Nephron progenitor cell (in vitro differentiated cells): ENCODE results near the gene CECR2.
A peak's percentile ranks its signal among the peaks of the same experiment; 100 is the strongest.

ENCODE experiments used
- DNase-seq: peaks from one replicate; pipeline ENCODE4 v3.0.0; 2021
- H3K27ac Mint-ChIP-seq: 2 replicates; pipeline ENCODE4 v1.8.0; 2021; ENCODE audit warnings: mild to moderate bottlenecking, moderate library complexity, mixed read lengths
- H3K27me3 Mint-ChIP-seq: 2 replicates; pipeline ENCODE4 v1.8.0; 2021; ENCODE audit warnings: mild to moderate bottlenecking, low read depth, mixed read lengths; ENCODE audit not compliant: poor library complexity
- H3K36me3 Mint-ChIP-seq: 2 replicates; pipeline ENCODE4 v1.8.0; 2021; ENCODE audit warnings: low read depth, mixed read lengths
- H3K4me1 Mint-ChIP-seq: 2 replicates; pipeline ENCODE4 v1.8.0; 2021; ENCODE audit warnings: mixed read lengths
- H3K4me3 Mint-ChIP-seq: 2 replicates; pipeline ENCODE4 v1.8.0; 2021; ENCODE audit warnings: mild to moderate bottlenecking, moderate library complexity, mixed read lengths
- H3K9me3 Mint-ChIP-seq: 2 replicates; pipeline ENCODE4 v1.8.0; 2021; ENCODE audit warnings: mild to moderate bottlenecking, moderate library complexity, mixed read lengths
- TF ChIP-seq, protein P1 (sequence below): fragments of 200-600 bp; sonication (generic); IDR thresholded peaks from 2 replicates; pipeline ENCODE4 v1.5.0; 2021; ENCODE audit warnings: antibody characterized with exemption

The CECR2 gene

DNA sequence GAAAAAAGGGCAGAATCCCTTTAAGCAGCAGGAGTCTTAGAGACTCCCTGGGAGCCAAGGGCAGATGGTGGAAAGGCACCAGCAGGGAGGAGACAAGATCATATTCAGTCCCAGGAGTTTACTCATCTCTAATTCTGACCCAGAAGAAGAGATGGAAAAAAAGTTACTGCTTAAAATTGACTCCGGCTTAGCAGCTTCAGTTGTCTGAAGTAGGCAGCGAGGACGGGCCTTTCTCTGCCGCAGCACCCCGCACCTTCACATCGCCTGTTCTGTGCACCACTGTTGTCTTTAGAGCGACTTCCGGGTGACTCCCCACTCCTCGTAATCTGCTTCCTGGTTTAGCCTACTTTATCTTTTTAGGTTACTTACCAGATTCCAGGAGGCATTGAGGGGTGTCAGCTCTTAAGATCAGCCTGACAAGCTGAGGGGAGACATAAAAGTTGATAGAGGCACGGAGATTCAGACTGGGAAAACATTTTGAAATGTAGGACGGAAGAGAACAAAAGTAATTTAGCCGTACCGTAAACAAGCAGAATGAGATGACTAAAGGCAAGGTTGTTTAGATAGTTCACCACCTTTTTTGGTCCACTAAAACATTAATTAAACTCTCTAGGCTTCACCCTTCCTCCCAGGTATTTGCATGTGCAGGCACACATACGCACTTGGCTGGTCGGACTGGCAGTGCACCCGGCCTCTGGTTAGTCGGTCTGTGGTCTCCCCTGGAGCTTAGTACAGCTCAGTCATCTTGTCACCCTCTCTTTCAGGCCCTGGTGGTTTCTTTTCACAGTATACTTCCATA, 74.3 kb downstream of the CECR2 start:
- H3K9me3 Mint-ChIP-seq: peaks cover 3% of the 10 kb centered on the region
- peak overlapping the region; percentile 97 for H3K27ac Mint-ChIP-seq
- peaks cover 3% of the 10 kb centered on the region for H3K27me3 Mint-ChIP-seq
- peaks cover 54% of the 10 kb centered on the region for H3K4me1 Mint-ChIP-seq
- DNase-seq: no peak
- H3K4me3 Mint-ChIP-seq: no peak overlapping the region
- H3K36me3 Mint-ChIP-seq: peaks cover 39% of the 10 kb centered on the region
- TF ChIP-seq, protein P1, sequence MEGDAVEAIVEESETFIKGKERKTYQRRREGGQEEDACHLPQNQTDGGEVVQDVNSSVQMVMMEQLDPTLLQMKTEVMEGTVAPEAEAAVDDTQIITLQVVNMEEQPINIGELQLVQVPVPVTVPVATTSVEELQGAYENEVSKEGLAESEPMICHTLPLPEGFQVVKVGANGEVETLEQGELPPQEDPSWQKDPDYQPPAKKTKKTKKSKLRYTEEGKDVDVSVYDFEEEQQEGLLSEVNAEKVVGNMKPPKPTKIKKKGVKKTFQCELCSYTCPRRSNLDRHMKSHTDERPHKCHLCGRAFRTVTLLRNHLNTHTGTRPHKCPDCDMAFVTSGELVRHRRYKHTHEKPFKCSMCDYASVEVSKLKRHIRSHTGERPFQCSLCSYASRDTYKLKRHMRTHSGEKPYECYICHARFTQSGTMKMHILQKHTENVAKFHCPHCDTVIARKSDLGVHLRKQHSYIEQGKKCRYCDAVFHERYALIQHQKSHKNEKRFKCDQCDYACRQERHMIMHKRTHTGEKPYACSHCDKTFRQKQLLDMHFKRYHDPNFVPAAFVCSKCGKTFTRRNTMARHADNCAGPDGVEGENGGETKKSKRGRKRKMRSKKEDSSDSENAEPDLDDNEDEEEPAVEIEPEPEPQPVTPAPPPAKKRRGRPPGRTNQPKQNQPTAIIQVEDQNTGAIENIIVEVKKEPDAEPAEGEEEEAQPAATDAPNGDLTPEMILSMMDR: no peak

DNA sequence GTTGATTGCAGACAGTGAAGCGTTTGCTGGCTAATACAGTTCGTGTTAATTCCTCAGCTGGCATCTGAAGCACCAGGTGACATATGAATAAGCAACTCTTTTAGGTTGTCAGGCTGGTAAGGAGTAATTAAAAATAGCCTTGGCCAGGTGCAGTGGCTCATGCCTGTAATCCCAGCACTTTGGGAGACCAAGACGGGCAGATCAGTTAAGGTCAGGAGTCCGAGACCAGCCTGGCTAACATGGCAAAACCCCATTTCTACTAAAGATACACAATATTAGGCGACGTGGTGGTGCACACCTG, 74.9 kb downstream of the CECR2 start:
- TF ChIP-seq, protein P1: no peak
- H3K4me3 Mint-ChIP-seq: no peak overlapping the region
- peaks cover 3% of the 10 kb centered on the region for H3K9me3 Mint-ChIP-seq
- DNase-seq: no peak
- H3K4me1 Mint-ChIP-seq: peaks cover 48% of the 10 kb centered on the region
- H3K36me3 Mint-ChIP-seq: peaks cover 44% of the 10 kb centered on the region
- peaks cover 3% of the 10 kb centered on the region for H3K27me3 Mint-ChIP-seq
- peak overlapping the region; percentile 97 for H3K27ac Mint-ChIP-seq

DNA sequence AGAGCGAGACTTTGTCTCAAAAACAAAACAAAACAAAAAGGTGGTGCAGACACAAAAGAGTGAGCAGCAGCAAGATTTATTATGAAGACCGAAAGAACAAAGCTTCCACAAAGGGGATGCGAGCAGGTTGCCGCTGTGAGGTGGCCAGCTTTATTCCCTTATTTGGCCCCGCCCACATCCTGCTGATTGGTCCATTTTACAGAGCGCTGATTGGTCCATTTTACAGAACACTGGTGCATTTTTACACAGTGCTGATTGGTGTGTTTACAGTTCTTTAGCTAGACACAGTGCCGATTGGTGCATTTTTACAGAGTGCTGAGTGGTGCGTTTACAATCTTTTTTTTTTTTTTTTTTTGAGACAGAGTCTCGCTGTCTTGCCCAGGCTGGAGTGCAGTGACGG, 77.4 kb downstream of the CECR2 start:
- Mint-ChIP-seq H3K4me3 (no peak overlapping the region), H3K27ac (no peak overlapping the region), H3K9me3 (peaks cover 11% of the 10 kb centered on the region), H3K27me3 (peaks cover 3% of the 10 kb centered on the region), H3K36me3 (peaks cover 62% of the 10 kb centered on the region), H3K4me1 (peaks cover 31% of the 10 kb centered on the region)
- DNase-seq: no peak
- TF ChIP-seq, protein P1: no peak

DNA sequence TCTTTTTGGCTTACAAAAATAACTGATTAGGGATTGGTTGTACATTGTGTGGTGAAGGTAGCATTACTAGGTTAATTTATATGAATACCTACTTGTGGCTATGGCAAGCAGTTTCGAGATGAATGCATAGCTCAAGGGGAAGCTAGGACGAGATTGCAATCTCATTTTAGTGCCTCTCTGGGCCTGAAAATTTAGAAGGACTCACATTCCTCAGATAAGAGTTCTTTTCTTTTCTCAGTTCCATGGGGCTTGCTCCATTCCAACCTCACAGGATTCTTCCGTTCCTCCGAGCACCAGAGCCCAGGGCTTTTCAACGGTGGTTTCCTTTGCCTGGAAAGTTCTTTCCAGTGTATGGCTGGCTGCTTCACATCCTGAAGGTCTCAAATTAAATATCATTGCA, 82.1 kb downstream of the CECR2 start:
- Mint-ChIP-seq H3K27me3 (peaks cover 4% of the 10 kb centered on the region), H3K27ac (peak overlapping the region; percentile 66), H3K36me3 (peaks cover 76% of the 10 kb centered on the region), H3K4me3 (no peak overlapping the region), H3K9me3 (peaks cover 41% of the 10 kb centered on the region), H3K4me1 (peaks cover 5% of the 10 kb centered on the region)
- DNase-seq: no peak
- TF ChIP-seq, protein P1: no peak

DNA sequence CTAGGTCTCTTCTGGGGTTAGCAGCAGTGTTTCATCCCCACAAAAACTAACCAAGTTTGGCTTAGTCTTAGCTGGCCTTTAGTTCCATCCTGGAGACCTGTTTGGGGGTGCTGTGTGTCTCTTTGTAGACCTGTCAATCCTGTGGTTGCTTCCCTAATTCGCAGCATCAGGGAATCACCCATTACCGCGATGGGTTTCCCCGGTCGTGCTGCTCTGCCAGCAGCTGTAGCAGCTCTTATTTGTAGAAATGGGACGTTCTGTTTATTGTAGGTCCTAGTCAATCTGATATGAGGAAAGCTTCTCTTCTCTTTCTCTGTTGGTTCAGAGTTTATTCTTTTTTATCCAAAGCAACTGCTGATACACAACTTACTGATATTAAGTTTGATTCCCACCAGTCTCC, 91.6 kb downstream of the CECR2 start:
- no peak for DNase-seq
- H3K4me1 Mint-ChIP-seq: peaks cover 32% of the 10 kb centered on the region
- H3K9me3 Mint-ChIP-seq: no peaks in the 10 kb centered on the region
- H3K27me3 Mint-ChIP-seq: no peaks in the 10 kb centered on the region
- H3K4me3 Mint-ChIP-seq: no peak overlapping the region
- peak overlapping the region; percentile 6 for H3K27ac Mint-ChIP-seq
- peaks cover 49% of the 10 kb centered on the region for H3K36me3 Mint-ChIP-seq
- TF ChIP-seq, protein P1: no peak

DNA sequence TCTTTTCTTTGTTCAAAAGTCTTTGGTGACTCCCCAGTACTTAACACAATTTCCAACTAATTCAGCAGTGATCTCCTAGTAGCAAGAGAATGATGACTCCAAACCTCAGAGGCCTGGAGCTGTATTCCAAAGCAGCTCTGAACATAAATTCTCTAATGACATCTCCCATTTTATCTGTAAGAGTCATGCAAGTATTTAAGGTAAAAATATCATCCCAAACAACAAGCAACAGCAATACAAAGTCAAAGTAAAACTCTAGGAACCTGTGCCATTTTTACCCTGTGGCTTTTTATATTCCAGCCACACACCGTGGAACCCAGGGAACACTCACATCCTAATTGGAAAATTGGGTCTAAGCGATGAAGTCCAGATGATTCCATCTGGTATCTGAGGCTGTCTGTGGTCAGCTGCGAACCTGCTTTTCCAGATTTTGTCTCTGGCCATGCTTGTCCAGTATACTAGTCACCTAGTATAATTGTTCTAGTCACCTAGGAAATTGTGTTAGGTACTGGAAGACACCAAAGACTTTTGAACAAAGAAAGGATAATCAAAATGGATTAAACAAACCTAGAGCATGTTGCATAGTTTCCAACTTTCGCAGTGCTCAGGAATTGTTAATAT, 101.7 kb downstream of the CECR2 start:
- peaks cover 58% of the 10 kb centered on the region for H3K4me1 Mint-ChIP-seq
- TF ChIP-seq, protein P1: no peak
- H3K9me3 Mint-ChIP-seq: no peaks in the 10 kb centered on the region
- H3K27ac Mint-ChIP-seq: peak overlapping the region; percentile 72
- H3K27me3 Mint-ChIP-seq: no peaks in the 10 kb centered on the region
- no peak for DNase-seq
- H3K4me3 Mint-ChIP-seq: no peak overlapping the region
- H3K36me3 Mint-ChIP-seq: peaks cover 24% of the 10 kb centered on the region
